GOT3 (cell line): ENCODE measurements around the gene TMEM120B.

ENCODE experiments used
- DNase-seq: peaks from one replicate; lab custom pipeline; 2025; ENCODE audit warnings: mixed read lengths; lab: John Stamatoyannopoulos, UW

The TMEM120B gene

DNA sequence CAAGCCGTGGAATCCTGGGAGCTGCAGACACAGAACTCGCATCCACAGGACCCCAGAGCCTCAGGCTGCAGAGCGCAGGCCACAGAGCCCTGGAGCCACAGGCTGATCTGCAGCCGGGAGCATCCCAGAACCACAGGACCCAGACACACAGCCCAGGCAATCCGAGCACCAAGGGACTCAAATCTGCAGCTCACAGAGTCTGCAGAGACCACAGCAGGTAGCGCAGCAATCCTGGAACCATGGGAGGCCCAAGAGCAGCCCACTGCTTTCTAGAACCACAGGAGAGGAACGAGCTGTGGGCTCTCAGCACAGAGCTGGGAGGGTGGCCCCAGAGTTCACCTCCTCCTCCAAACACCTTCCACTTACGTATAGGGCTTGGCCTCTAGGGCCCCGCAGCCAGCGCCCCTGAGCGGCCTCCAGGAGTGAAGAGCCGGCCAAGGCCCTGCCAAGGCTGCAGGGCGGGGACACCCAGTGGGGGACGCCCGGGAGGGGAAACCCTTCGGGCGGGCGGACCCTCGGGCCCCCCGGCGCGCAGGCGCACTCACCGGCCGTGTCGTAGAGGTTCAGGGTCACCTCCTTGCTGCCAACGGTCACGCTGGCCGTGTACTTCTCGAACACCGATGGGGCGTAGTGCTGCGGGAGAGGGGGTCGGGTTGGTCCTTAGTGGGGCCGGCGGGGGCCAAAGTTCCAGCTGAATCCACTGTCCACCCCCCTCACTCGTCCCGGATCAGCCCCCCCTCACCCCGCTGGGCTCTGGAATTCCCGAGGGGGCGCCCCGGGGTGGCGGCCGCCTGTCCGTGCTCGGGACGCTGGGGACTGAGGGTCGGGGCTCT lies 80.3 kb downstream of the TMEM120B start:
- DNase-seq, result no peak

DNA sequence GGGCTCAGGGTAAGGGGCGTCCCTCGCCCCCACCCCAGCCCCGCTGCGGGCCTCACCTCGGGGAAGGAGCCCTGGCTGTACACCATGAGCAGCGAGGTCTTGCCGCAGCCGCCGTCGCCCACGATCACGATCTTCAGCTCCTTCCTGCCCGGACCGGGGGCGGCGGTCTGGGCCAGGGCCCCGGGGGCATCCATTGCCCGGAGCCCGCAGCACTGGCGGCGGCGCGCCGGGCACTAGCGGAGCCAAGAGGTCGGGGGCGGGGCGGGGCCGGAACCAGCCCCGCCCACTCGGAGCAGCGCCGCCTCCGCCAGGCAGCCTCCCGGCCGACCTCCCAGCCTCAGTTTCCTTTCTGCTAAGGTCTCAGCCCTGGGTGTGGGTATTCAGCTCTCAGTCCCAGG lies 80.9 kb downstream of the TMEM120B start, which contains the start of gene RHOF:
Gene RHOF, minus strand, starts transcription at position 249 of the 398 bp plus-strand sequence. Its CDS starts 55 bp downstream, at position 194.
- DNase-seq, result no peak

DNA sequence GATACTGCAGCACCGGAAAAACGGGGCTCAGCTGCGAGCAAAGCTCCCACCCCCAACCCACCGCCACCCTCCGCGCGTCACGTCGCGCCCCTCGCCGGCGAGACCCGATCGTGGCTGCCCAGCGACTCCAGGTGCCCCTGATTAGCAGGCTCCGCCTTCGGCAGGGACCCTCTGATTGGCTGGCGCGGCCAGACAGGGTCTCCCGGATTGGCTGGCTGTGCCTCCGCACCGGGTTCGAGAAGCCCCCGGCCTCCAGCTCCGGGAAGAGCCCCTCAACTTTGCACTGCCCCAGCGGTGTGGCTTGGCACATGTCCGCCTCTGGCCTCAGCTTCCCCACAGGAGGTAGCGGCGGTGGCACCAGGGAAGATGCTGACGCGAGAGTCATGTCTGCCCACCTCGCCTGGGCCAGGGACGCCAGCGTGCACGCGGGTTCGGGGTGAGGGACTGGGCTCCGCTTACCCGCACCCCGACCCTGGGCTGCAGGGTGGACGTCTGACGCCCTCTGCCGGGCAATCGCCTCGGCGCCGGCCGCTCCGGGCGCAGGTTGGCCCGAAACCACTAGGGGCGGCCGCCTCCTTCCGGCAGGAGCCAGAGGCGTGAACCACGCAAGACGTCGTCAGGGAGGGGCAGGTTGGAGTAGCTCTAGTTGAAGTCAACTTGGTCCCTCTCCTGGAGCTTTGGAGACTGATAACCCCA lies 81.4 kb downstream of the TMEM120B start:
- peak; percentile 79 for DNase-seq

DNA sequence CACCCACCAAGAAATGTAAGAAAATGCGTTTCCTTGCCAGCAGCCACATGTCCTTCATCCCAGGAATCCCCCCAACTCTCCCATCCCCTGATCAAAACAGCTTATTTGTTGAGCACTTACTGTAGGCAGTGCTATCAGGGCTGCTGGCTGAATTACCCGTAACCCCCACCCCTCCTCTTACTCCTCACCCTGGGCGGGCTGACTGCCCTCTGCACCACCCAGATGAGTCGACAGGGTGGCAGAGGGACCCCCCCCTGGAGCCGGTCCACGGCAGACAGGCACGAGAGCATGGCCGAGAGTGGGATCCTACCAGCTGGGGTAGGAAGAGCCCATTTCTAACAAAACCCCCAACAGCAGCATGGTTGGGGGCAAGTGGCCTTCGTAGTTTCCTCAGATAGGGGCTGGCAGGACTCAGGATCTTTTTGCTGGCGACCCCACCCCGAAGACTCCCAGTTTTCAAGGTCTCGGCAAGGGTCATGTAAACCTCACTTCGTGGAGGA lies 82.0 kb downstream of the TMEM120B start:
- no peak for DNase-seq

DNA sequence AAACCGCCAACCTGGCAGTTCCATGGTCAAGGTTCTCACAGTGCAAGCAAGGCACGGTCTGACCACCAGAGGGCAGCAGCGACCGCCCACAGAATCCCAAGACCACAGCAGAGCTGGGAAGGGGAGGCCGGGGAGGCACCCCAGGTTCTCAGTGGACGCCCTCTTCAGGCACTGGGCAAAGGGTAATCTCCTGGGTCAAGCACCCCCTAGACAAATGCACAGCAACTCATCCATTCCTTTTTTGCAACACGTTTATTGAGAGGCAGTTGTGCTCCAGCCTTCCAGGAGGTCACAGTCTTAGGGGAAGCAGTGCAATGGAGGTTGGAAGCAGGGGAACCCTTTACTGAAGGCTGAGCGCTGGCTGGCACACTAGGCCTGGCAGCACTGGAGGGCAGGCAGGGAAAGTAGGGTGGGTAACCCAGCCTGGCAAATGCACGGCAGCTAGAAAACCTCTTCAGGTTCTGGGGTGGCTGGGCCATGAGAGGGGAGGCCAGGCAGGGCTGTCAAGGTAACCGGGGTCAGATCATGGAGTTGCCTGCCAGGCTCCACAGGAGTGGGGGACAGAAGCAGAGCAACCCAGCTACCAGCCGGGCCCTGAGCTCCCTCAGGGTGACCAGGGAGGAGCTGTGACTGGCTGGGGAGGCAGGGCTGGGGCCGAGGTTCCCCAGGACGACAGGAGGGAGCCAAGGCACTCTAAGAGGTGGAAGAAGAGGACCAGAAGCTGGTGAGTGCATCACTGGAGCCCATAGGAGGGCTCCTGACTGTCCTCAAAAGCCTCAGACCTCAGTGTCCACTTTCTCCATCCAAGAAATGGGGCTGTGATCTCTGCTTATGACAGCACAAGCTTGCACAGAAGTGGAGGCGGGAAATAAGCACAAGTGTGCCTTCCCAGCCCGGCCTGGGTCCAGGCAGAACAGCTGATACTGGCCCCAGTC lies 82.7 kb downstream of the TMEM120B start:
- peak; percentile 59 for DNase-seq

DNA sequence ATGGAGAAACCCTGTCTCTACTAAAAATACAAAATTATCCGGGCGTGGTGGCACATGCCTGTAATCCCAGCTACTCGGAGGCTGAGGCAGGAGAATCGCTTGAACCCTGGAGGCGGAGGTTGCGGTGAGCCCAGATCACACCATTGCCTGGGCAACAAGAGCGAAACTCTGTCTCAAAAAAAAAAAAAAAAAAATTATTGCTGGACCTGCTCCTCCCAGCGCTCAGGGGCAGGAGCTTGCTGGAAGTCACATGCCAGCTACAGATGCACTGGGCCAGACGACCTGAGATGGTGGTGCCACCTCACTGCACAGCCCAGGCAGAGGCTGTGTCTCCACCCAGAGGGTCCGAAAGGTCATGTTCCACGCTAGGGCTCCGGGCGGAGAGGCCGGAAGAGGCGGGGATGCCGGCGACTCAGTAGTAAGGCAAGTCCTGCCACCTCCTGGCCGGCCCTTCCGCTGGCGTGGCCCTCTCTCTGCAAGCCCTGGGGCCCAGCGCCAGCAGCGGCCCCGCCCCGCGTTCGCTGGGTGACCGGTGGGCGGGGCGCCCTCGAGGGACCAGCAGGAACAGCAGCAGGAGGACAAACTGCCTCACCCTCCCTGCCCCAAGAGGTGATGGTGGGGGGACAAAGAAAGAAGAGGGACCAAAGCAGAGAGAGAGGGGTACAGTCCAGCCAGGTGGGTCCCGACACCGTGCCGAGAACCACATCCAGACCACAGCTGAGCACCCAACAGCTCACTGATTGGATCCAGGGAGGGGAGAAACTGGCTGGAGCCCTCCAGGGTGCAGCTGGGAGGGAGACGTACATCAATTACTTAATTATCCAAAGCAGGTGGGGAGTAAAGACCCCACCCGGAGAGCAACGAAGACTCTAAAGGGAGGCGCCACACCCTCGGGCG lies 84.6 kb downstream of the TMEM120B start:
- DNase-seq, result no peak

DNA sequence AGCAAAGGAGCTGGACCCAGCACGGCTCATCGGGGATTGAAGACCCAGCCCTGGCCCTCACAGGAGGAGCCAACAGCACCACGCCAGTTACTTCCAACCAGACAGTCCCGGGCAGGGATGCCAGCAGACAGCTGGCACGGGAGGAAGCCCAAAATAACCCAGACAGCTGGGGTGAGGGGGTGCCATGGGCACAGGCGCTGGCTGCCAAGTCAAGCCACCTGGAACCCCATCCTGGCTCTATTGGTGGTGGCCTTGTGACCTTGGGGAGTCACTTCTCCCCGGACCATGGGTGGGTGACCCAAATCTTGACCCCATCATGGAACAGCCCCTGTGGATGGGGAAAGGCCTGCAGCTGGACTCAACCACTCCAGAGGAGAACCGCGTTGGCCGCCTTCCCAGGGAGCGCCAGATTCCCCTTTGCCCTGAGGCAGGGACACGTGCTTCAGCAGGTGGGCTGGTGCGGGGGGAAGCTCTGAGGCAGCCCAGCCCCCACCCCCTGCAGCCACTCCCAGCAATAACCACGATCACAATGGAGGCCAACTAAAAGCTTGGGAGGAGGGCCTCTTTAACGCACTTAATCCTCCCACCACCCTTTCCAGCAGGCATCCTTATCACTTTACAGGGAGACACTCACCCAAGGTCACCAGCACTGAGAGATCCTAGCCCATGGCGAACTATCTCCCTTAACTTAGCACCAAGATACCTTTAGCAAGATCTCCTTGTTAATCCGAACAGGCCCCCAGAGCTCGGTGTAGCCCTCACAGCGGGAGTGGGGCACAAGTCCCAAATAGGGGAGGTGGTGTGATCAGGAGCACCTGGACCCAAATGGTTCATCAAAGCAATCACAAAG lies 85.6 kb downstream of the TMEM120B start:
- no peak for DNase-seq

DNA sequence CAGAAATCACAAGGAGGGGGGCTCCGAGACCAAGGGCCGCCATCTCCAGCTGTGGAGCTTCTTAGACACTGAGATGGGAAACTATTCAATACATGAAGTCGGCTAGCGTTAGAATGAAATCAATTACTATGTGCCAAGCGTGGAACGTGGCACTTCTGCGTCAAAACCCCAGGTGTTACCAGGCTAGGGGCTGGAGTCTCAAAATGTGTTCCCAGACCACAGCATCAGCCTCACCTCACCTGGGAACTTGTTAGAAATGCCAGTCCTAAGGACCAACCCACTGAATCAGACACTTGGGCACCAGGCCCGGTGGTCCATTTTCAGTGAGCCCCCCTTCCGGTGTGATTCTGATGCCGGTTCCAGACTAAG lies 86.2 kb downstream of the TMEM120B start:
- DNase-seq, result no peak

DNA sequence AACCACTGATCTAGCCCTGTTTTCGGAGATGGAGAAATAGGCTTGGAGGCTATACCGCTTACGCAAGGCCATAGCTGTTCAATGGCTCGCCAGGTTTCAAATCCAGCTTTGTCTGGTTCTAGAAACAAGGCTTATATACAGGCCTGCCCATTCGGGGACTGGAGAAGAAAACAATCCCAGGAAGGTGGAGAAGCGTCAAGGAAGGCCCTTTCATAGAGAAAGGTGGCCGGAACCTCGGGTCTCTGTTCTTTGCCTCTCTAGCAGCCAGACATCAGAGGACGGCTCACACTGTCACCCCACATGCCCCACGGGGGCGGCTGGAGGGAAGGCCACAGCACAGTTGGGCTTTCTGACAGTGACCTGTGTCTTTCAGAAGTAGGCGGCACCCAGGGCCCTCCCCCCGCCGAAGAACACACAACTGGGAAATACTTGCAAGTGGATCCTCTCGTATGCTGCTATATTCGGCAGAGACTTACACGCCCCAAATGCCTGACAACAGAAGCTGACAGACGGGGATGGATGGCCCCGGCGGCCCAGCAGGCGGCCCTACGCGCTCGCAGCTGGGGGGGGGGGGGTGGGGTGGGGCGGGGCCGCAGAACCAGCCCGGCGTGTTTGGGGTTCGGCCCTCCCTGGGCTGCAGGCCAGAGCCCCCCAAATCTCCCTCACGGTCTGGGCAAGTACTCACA lies 86.7 kb downstream of the TMEM120B start:
- DNase-seq, result no peak

DNA sequence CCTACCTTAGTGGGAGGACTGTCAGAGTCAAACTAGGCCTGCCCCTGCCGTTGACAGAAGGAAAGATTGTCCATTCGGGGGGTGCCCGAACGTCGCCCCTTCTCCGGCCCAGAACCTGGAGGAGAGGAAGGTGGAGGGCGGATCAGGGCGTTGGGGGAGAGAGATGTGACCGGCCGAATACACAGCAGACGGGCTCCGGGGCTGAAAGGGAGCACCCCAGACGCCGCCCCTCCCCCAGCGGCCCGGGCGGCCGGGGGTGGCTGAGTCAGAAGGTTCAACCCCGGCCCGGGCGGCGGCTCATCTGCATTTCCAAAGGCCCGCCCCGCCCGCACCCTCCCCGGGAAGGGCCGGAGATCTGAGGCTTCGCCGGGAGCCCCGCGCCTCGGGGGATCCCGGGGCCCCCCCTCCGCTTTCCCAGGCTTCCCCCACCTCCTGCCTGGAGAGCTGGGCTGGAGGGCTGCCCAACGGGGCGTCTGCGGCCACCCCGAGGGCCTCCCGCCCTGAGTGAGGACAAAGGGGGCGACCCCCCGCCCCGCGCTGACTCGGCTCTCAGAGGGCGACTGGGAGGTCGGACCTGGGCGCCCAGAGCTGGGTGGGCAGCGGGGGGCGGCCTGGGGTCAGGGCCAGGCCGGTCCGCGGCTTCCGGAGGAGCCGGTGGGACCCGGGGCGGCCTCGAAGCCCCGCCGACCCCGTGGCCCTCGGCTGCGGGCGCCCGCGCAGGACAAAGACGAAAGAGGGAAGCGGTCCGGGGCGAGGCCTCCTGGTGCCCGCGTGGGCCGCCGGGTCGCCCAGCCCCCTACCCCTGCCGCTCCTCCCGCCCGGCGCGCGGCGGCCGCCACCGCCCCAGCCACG lies 87.5 kb downstream of the TMEM120B start:
- peak; percentile 55 for DNase-seq

DNA sequence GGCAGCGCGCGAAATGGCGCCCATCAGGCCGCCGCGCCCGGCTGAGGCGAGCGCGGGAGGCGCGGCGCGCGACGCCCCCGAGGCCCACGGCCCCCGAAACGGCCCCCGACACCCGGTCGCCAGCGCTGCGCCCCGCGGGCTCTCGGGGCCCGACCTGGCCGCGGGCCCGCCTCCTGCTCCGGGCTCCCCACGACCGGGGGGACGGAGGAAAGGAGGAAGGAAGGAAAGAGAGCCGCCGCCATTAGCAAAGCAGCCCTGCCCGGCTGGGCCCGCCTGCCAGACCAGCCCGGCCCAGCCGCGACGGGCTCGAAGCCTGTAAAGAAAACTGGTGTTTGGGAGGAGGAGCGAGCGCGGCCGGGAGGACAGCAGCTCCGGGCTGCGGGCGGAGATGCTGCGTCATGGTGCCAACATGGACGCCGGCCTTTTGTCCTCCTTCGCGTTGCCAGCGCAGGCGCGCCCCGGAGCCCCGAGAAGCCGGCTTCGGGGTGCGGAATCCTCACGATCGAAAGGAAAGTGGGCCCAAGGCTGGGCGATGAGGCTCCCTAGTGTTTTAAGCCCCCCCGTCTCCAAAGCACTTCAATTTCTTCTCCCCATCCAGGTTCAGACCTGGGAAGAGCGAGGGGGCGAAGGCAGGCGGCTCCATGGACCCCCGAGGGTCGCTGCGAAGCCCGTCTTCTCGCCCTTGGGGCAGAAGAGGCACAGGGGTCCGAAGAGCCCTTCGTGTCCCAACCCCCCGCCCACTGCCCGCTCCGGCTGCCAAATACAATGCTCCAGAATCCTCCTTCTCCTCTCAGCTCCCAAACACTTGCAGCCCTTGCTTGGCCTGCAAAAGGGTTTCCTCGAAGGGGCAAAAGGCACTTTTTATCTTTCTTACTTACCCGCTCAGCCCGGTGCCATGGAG lies 88.4 kb downstream of the TMEM120B start:
- no peak for DNase-seq

DNA sequence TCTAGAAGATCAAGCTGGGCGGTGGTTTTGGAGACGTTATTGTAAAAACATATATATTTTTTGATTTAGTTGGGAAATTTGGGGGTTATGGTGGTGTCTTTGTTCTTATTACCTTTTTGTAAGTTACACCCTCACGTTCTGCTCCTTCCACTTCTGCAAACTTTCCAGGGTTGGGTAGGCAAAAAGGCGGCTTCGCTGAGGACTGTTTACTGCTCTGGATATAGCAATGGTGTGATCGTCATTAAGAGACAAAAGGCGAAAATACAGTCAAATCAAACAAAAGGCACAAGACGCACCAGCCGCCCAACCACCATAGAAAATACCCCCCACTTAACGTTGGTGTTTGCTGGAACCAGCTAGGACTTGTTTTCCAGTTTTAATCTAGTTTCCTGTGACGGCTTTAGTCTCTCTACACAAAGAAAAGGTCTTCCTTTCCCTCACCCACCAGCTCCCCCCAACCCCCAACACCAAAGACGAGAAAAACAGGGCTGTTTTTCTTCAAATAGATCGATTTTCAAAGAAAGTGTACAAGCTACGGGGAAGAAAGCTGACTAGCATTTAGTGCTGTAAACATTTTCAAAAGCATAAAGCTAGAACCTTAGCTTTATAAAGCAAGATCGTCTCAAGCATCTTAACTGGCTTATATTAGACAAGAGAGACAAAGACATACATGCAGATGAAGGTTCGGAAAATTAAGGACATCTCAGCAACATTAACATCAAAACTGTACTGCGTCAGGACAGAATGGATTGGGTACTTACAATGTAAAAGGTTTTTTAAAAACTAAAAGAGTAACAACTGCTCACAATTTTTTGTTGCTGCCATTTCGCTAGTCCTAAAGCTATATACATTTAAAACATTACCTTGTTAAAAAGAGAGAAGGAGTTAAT lies 89.3 kb downstream of the TMEM120B start:
- DNase-seq, result no peak

DNA sequence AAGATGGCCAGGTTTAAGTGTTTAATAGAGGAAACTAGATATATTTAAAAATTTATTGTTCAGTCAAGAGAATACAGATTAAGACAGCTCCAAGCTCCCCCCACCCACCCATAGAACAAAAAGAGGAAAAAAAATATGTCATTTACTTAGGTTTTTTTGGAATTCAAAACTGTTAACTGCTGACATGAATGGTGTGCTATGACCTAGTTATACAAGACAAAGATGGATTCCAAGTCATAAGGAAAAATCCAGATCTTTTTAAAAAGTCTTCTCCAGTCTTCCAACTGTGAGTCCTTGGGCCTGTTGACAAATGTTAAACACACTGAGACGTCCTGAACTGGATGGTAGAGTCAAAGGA lies 89.9 kb downstream of the TMEM120B start:
- no peak for DNase-seq

DNA sequence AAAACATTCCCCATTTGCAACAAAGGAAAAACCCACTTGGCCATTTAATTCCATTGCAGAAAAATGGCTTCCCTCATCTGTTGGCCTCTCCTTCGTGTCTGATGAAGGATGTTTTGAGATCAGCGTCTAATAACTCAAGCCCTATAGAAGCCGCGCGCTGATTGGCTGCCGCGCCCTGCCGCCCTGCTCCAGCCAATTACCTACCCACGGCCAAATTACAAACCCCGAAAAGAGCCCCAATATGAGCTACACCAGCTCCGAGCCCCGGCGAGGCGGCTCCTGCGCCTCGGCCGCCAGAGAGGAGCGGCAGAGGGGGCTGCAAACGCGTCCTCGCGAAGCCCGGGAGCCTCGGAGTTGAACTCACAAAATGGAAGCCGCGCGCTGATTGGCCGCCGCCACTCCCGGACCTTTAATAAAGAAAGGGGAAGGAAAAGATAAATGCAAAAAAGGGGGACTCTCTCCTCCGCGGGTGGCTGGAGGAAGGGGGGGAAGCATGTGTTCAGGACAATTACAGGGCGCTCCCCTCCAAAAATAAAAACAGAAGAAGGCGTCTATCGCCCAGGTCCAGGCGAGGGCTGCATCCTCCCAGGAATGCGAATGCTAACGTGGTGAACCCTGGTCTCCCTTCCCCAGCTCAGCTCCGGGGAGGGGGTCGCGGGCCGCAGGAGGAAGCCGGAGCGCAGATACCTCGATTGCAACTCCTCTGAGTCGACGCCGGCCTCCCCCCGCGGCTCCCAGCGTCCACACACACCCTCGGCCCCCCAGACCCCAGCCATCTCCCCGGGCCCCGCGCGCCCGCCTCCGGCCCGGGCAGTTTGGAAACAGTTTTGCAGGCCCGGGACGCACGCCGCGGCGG lies 90.5 kb downstream of the TMEM120B start:
- peak; percentile 80 for DNase-seq

DNA sequence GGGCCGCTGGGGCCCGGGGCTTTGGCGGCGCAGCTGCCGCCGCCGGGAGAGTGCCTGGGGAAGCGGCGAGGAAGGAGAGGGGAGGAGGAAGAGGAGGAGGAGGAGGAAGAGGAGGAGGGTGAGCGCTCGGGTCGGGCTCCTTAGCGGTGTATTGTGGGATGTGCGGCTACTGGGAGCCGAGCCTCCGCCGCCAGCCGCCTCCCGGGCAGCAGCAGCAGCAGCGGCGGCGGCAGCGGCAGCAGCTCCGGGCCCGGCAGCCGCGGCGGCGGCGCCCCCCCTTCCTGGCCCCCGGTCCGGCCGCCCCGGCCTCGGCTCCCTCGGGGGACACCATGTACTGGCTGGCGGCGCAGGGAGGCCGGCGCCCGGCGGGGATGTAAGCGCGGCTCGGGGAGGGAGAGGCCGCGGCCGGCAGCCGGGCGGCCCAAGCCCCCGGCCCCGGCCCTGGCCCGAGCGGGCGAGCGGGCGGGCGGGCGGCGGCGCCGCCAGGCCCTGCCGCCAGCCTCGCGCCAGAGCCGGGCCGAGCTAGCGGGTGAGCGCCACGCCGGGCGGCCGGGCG lies 91.4 kb downstream of the TMEM120B start, which contains the start of gene SETD1B:
Gene SETD1B, plus strand, starts transcription at position 149 of the 556 bp plus-strand sequence. CDS start 729 bp downstream, outside the sequence.
- DNase-seq, result no peak
